GM19099 (cell line): ENCODE results near the gene TRAF6.

ENCODE experiments used
- POLR2A ChIP-seq: IDR thresholded peaks from 3 replicates; pipeline ENCODE4 v1.6.1; 2011; ENCODE audit warnings: low read depth; ENCODE audit not compliant: insufficient read length; ENCODE audit errors: extremely low read depth

TRAF6 gene, protein sequence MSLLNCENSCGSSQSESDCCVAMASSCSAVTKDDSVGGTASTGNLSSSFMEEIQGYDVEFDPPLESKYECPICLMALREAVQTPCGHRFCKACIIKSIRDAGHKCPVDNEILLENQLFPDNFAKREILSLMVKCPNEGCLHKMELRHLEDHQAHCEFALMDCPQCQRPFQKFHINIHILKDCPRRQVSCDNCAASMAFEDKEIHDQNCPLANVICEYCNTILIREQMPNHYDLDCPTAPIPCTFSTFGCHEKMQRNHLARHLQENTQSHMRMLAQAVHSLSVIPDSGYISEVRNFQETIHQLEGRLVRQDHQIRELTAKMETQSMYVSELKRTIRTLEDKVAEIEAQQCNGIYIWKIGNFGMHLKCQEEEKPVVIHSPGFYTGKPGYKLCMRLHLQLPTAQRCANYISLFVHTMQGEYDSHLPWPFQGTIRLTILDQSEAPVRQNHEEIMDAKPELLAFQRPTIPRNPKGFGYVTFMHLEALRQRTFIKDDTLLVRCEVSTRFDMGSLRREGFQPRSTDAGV

GRCh38 chr11:36509694-36510593, at the start of gene TRAF6:
TRAF6 (minus strand) TSS chr11:36510272; CDS start chr11:36501515, 8,757 bp downstream.
- TF ChIP-seq POLR2A, result peak; percentile 96

GRCh38 chr11:36558571-36559413, 48.7 kb upstream of the TRAF6 start:
- TF ChIP-seq POLR2A, result no peak

DNA sequence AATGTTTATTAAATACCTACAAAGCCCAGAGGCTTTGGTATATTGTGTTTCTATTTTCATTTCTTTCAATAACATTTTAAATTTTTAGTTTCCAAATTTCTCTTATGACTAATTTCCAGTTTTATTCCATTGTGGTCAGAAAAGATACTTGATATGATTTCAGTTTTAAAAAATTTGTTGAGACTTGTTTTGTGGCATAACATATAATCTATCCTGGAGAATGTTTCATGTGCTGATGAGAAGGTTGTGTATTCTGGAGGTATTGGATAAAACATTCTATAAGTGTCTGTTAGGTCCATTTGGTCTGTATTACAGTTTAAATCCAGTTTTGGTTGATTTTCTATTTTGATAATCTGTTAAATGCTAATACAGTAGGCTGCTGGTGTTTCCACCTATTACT, 47.9 kb upstream of the TRAF6 start:
- no peak for TF ChIP-seq POLR2A

GRCh38 chr11:36550385-36551115, 40.5 kb upstream of the TRAF6 start:
- no peak for TF ChIP-seq POLR2A

DNA sequence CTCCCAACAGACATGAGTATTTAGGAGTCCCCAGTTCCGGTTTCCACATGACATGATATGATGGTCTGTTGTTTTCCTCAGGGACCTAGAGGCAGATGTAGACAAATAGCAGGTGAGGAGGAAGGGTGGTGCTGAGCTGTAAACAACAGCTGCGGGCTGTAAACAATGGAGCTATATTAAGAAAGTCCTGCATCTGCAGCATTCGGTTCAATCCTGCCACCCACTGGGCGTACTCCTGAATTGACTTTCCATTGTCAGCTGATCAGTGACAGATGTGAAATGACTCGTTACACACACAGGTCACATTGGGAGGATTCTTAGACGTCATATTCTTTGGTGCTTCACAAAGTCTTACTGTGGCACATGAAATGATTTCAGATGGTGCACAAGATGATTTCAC, 30.9 kb upstream of the TRAF6 start:
- TF ChIP-seq POLR2A, result no peak

GRCh38 chr11:36534276-36534840, 24.3 kb upstream of the TRAF6 start:
- TF ChIP-seq POLR2A, result no peak

- no peak for TF ChIP-seq POLR2A
These were observed 23.0 kb upstream of the TRAF6 start for GRCh38 chr11:36532941-36533601.

DNA sequence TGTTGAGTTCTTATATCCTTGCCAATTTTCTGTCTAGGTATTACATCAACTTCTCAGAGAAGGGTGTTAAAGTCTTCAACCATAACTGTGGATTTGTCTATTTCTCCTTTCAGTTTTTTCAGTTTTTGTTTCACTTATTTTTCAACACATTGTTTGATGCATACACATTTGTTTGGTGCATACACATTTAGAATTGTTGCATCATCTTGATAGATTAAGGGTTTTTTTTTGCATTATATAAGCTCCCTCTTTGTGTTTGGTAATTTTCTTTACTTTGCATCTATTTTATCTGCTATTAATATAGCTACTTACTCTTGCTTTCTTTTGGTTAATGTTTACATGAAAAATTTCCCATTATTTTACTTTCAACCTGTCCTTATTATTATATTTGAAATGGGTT, 20.8 kb upstream of the TRAF6 start:
- TF ChIP-seq POLR2A, result no peak

DNA sequence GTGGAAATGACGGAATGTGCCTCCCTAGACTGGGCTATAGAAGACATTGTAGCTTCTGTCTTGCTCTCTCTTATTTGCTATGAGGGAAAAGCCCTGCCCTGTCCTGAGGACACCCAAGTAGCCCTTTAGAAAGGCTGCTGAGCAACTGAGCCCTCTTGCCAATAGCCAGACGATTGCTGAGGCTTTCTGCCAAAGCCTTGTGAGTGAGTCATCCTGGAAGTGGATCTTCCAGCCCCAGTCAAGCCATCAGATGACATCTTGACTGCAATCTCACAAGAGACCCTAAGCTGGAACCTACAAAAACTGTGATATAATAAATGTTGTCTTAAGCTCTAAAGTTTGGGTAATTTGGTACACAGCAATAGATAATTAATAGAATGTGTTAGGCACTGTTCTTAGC, 3.9 kb upstream of the TRAF6 start:
- TF ChIP-seq POLR2A, result no peak

DNA sequence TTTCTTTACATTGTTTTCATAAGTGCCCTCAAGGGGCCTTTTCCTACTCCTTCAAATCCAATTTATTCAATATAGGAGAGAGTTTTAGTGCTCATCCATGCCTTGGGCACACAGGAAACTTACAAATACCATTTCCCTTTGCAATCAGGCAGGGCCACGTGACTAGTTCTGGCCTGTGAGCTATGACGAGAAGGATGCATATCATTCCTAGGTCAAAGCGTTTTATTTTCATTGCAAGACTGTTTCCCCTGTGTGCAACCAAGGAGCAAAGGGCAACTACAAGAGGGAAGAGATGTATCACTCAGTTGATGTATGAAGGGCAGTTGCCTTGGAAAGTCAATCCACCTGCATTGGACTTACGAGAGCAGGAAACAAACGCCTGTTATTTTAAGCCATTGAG, 1.9 kb upstream of the TRAF6 start:
- no peak for TF ChIP-seq POLR2A

- TF ChIP-seq POLR2A, result no peak
These were observed 496 bp upstream of the TRAF6 start for GRCh38 chr11:36510594-36510942.

DNA sequence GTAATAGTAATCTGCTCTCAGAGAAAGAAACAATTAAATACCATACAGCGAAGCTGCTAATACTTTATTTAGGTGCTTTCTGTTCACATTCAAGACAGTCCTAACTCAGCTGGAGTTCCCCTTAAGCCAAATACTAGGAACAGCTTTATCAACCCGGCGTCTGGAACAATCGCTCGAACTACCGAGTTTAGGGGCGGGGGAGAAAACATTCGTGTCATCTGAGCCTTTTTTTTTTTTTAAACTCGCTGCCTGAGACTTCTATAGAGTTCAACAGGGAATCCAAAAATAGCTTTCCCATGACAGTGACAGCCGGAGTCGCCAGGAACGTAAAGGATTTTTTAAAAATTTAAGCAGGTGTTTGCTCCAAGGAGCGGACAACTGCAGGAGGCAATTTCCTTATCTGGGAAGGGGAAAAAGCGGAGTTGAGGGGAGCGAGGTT, 852 bp downstream of the TRAF6 start:
- no peak for TF ChIP-seq POLR2A

DNA sequence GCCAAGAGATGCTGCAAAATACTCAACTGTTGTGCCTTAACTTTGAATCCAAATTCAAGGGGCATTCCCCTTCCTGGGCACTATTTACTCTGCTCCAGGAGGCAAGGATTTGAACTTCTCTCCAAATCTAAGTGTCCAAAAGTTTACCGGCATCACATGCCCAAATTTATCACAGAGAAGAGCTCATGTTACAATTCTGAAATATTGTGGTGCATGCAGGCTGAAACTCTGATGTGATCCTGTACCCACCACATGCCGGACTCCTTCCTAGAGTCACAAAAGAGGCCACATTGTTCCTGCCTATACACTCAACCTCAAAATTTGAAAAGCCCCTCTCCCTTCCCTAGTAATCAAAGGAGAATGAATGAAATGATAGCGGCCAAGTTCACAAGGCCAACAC, 1.3 kb downstream of the TRAF6 start:
- no peak for TF ChIP-seq POLR2A
